Glomerular visceral epithelial cell (primary cell): ENCODE results near the gene EXOSC10.
"Not testable (repeated sequence)": the region's sequence is repeated elsewhere in the genome, so short reads cannot be mapped to it uniquely, and the experiment has no call there.

Experiments used
- DNase-seq: peaks from one replicate; pipeline ENCODE4 v3.0.0-alpha.2; 2016; ENCODE audit errors: extremely low spot score

The EXOSC10 gene

DNA sequence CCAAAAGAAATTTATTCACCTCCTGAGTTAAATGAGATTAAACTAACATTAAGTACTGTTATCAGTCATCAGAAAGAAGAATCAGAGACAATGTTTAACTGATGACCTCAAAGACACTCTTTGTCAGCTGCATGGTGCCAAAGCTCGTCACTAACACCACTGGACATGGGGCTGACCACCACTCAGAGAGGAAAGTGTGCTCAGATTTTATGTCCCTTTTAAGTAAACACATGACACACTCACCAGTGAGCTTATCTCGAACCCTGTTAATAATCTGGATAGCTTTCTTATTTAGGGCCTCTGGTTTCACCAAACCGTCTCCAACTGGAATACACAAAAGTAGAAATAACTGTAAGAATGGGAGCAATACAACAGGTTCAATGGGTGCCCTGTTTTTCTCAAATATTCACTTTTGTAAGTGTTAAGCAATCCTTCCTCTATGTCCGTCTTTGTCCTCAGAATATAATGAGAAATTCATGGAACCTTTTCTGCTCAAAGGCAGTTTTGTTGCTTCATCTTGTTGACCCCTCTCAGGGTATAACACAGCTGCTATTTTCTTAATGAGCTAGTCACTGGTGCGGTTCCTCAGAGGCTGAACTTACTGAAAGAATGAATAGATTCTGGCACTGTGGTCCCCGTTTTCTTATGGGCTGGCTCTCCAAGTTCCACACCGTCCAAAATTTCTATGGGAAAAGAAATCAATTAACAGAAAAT, 9.5 kb upstream of the EXOSC10 start:
- no peak for DNase-seq

GRCh38 chr1:11107599-11107998, 7.9 kb upstream of the EXOSC10 start:
- no peak for DNase-seq

GRCh38 chr1:11105586-11105985, 5.9 kb upstream of the EXOSC10 start:
- DNase-seq = no peak

GRCh38 chr1:11101347-11101746, 1.7 kb upstream of the EXOSC10 start:
- no peak for DNase-seq

DNA sequence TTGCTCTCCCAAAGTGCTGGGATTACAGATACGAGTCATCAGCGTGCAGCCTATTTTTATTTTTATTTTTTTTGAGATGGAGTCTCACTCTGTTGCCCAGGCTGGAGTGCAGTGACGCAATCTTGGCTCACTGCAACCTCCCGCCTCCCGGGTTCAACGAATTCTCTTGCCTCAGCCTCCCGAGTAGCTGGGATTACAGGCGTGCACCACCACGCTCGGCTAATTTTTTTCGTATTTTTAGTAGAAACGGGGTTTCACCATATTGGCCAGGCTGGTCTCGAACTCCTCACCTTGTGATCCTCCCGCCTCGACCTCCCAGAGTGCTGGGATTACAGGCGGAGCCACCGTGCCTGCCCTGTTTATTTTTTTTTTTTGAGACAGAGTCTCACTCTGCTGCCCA, 1.1 kb upstream of the EXOSC10 start:
- DNase-seq = not testable (repeated sequence)

- no peak for DNase-seq
Measured at GRCh38 chr1:11100149-11100493, 452 bp upstream of the EXOSC10 start.

DNA sequence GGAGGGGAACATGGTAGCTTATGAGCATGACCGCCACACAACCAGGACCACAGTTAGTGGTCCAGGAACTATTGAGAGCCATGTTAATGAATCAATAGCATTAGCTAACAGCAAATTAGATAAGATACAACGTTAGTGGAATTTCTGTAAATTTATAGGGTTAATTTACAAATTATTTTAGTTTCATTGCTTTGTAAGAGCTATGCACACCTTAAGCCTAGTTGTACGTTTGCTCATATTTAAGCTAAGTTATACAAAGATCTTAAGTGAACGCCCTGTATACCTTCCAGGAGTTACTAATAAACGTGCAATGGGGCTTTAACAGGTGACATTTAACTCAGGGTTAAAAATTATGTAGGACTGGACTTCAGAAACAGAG, 749 bp downstream of the EXOSC10 start:
- no peak for DNase-seq

- DNase-seq = not testable (repeated sequence)
Measured at GRCh38 chr1:11083784-11084183, 15.9 kb downstream of the EXOSC10 start.

GRCh38 chr1:11080931-11081330, 18.7 kb downstream of the EXOSC10 start:
- DNase-seq = no peak

DNA sequence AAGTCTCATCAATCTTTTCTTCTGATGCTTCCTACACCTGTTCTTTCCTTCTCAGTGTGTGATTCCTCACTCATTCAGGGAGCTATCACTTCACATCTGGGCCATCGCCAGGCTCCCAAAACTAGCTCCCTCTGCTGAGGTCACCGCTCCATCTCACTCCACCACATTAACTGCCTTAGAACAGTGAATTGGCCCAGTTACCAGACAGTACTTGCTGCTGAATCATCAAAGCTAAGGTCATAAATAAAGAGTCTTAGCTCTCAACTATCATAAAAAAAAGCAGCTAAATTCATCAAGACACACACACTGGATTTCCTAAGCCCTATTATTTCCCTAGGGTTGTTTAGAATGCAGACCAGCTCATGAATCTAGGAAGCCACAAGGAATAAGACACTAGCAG, 21.0 kb downstream of the EXOSC10 start:
- no peak for DNase-seq

GRCh38 chr1:11073398-11073797, 26.3 kb downstream of the EXOSC10 start:
- DNase-seq = not testable (repeated sequence)

GRCh38 chr1:11072216-11072917, 27.3 kb downstream of the EXOSC10 start:
- no peak for DNase-seq

- DNase-seq = no peak
Measured at GRCh38 chr1:11071463-11072215, 28.0 kb downstream of the EXOSC10 start.

GRCh38 chr1:11070876-11071275, 28.8 kb downstream of the EXOSC10 start:
- no peak for DNase-seq

GRCh38 chr1:11068600-11069473, 30.8 kb downstream of the EXOSC10 start:
- no peak for DNase-seq

DNA sequence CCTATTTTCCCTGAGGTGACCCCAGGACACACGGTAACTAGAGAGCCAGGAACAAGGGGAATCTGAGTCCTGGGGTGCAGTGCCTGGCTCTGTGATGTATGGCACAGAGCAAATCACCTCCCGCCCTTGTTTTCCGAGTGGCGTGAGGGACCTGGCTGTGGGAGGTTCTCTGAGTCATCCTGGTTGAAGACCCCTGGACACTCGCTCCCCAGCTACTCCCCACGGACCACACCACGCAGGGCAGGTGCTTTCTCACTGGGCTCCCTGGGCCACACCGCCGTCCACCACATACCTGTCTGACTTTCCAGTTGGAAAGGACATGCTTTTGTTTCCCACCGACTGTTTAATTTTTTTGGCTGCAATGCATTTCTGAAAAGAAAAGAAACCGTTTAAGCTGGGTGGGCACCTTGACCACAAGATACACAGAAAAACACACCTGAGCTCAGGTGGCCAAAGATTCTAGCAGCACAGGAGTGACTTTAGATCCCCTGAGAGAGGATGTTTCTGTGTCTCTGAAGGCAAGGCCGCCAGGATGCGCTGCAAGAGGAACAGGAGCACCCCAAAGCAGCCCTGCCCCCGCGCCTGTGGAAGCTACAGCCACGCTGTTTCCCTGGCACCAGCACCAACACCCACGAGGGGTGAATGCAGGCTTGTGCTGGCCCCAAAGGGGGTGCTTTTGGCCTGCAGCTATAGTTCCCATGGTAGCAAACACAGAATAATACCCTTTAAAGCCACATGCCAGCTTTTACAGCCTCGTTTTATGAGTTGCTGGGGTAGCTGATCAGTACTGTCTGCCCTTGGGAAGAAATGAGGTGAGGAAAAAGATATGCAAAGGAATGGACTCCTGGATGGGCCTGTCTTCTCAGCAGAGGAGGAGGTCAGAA, 31.7 kb downstream of the EXOSC10 start:
- no peak for DNase-seq

DNA sequence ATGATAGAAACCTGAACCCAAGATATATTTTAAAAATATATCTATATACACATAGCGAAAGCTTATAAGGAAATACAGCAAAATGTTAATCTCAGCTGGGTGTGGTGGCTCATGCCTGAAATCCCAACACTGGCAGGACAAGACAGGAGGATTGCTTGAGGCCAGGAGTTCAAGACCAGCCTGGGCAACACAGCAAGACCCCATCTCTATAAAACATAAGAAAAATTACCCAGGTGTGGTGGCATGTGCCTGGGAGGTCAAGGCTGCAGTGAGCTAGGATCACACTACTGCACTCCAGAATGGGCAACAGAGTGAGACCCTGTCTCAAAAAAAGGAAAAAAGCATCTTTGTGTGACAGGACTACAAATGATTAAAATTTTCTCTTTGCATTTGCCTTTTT, 33.9 kb downstream of the EXOSC10 start:
- DNase-seq = no peak

GRCh38 chr1:11064942-11065341, 34.7 kb downstream of the EXOSC10 start:
- DNase-seq = no peak

DNA sequence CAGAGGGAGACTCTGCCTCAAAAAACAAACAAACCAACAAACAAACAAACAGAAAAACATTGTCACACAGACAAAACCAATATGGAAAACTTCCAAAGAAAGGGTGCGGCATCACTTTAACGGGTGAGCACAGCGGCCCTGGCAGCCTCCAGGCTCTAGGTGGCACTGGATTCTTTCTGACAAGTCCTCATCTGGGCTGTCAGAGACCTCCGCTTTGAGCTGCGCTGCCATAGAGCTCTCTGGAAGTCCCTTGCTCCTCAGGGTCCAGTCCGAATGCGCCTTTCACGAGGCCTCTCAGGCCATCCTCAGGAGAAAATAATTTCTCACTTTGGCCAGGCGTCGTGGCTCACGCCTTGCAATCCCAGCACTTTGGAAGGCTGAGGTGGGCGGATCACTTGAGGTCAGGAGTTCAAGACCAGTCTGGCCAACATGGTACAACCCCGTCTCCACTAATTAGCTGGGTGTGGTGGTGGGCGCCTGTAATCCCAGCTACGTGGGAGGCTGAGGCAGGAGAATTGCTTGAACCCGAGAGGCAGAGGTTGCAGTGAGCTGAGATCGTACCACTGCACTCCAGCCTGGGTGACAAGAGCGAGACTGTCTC, 35.6 kb downstream of the EXOSC10 start:
- DNase-seq = not testable (repeated sequence)

DNA sequence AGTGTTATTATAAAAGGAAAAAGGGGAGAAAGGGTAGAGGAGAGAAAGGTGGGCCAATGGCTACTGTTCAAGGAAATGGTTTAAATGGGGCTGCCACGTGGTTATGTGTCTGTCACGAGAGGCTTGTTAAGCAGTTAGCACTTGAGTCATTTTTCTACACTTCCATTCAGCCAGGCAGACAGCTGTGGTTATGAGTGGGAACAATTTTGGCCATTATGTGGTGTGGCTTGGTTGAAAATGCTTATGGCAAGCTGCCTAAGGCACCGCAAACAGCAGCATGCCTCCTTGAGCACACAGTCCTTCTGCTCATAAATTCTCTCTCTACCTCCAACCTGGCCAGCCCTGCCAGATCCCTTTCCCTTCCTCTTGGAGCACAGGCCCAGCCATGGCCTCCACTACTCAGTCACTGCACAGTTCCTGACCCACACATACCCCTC, 36.7 kb downstream of the EXOSC10 start:
- peak; percentile 88 for DNase-seq
